Measurements from ENCODE around the gene OBSCN.

DNA sequence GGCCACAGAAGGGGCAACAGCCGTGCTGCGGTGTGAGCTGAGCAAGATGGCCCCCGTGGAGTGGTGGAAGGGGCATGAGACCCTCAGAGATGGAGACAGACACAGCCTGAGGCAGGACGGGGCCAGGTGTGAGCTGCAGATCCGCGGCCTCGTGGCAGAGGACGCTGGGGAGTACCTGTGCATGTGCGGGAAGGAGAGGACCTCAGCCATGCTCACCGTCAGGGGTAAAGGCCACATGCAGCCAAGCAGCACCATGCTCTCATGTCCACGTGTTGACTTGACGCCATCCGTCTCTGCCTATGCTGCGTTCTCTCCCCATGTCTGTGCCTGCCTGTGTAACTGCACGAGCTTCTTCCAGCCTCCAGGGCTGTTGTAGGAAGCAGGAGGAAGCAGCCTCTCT, 85.5 kb downstream of the OBSCN start:
- TF ChIP-seq POLR2A (IDR thresholded peaks at IDR 0.05) = no peak
- TF ChIP-seq, protein P1, sequence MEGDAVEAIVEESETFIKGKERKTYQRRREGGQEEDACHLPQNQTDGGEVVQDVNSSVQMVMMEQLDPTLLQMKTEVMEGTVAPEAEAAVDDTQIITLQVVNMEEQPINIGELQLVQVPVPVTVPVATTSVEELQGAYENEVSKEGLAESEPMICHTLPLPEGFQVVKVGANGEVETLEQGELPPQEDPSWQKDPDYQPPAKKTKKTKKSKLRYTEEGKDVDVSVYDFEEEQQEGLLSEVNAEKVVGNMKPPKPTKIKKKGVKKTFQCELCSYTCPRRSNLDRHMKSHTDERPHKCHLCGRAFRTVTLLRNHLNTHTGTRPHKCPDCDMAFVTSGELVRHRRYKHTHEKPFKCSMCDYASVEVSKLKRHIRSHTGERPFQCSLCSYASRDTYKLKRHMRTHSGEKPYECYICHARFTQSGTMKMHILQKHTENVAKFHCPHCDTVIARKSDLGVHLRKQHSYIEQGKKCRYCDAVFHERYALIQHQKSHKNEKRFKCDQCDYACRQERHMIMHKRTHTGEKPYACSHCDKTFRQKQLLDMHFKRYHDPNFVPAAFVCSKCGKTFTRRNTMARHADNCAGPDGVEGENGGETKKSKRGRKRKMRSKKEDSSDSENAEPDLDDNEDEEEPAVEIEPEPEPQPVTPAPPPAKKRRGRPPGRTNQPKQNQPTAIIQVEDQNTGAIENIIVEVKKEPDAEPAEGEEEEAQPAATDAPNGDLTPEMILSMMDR (IDR thresholded peaks at IDR 0.05) = no peak

All from heart left ventricle (tissue), 13 donors.